Activated T-helper 1 cell treated with anti-CD3 and anti-CD28 coated beads, Interleukin-2, amount 50 U/mL, for 16 hours (primary cell): ENCODE data around the gene LMAN1.

ENCODE experiments used
- DNase-seq, 2 donors: peaks; one replicate each; pipeline ENCODE4 v3.0.0-alpha.2; 2020; ENCODE audit warnings: low read depth in 1 of 2, low spot score in 1 of 2

The LMAN1 gene

GRCh38 chr18:59360381-59360780 is 1.3 kb upstream of the LMAN1 start:
- no peak for DNase-seq

GRCh38 chr18:59359576-59359952 is 499 bp upstream of the LMAN1 start:
- DNase-seq, result no peak

- no peak for DNase-seq
These were observed 702 bp downstream of the LMAN1 start for GRCh38 chr18:59358414-59358711.

GRCh38 chr18:59357928-59358327 is 1.1 kb downstream of the LMAN1 start:
- no peak for DNase-seq

- no peak for DNase-seq
These were observed 4.3 kb downstream of the LMAN1 start for GRCh38 chr18:59354731-59355130.

- DNase-seq, result no peak
These were observed 5.9 kb downstream of the LMAN1 start for GRCh38 chr18:59353079-59353680.

GRCh38 chr18:59352250-59352855 is 6.7 kb downstream of the LMAN1 start:
- no peak for DNase-seq

GRCh38 chr18:59345556-59345955 is 13.5 kb downstream of the LMAN1 start:
- no peak for DNase-seq

GRCh38 chr18:59344996-59345395 is 14.1 kb downstream of the LMAN1 start:
- DNase-seq, result no peak

GRCh38 chr18:59343926-59344325 is 15.1 kb downstream of the LMAN1 start:
- DNase-seq, result no peak

- no peak for DNase-seq
These were observed 18.2 kb downstream of the LMAN1 start for GRCh38 chr18:59340817-59341216.

- no peak for DNase-seq
These were observed 18.8 kb downstream of the LMAN1 start for GRCh38 chr18:59340312-59340711.

- no peak for DNase-seq
These were observed 26.1 kb downstream of the LMAN1 start for GRCh38 chr18:59332986-59333385.

- no peak for DNase-seq
These were observed 30.4 kb downstream of the LMAN1 start for GRCh38 chr18:59328683-59329082.

GRCh38 chr18:59325965-59326364 is 33.1 kb downstream of the LMAN1 start:
- no peak for DNase-seq

GRCh38 chr18:59324623-59324971 is 34.5 kb downstream of the LMAN1 start:
- DNase-seq, result no peak

- DNase-seq, result no peak
These were observed 35.0 kb downstream of the LMAN1 start for GRCh38 chr18:59323931-59324622.

- no peak for DNase-seq
These were observed 40.5 kb downstream of the LMAN1 start, which contains the start of gene CPLX4 for GRCh38 chr18:59318460-59319050. TSS of gene CPLX4 (minus strand) at chr18:59318649. CDS start at chr18:59318462, 187 bp downstream.

- no peak for DNase-seq
These were observed 47.4 kb downstream of the LMAN1 start for GRCh38 chr18:59311631-59312030.

- DNase-seq, result no peak
These were observed 50.2 kb downstream of the LMAN1 start for GRCh38 chr18:59308938-59309260.

- DNase-seq, result peak; percentile 46 to 49
These were observed 50.7 kb downstream of the LMAN1 start for GRCh38 chr18:59308248-59308937.

- no peak for DNase-seq
These were observed 52.4 kb downstream of the LMAN1 start for GRCh38 chr18:59306640-59307039.
